ENCODE results near the gene MAMDC4. TPM values are rescaled to one million over a fixed set of nuclear protein-coding genes. Genes with fewer than 3 reads are reported as not detected.

Gene MAMDC4
- total and polyA plus RNA-seq, 2 of the 13 experiments (the other 11 are each of a cell fraction or from before 2014, with no cell fraction given): 6.0 to 6.8 TPM

DNA sequence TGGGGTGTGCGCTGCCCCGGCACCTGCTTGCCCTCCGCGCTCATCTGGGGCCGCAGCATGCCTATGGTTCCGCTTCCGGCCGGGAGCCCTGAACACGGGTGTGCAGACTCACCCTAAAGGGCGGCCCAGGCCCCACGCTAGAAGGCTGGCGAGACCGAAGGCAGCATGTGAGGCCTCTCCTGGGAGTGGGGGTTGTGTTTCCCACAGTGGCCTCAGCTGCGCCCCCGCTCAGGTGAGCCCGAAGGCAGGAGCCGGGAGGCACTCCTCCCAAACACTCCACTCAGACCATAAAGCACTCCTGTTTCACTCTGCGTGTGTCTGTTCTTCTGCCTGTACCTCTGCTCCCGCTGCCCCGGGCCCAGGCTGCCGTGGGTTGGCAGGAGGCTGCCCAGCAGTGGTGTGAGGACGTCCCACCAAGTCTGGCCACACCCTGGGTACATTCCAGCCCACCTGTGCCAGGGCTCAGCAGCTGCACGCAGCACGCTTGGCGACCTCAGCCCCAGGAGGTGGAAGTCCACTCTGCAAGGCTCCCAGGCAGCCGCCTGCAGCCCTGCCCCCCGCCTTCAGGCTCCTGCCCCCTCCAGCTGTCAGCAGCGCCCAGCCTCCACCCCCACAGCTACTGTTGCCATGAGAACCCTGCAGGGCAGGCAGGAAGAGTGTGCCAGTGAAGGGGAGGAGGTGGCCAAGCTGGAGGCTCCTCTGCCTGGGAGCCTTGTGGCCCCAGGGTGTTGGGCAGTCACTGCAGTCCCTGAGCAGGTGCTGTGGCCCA lies 11.1 kb upstream of the MAMDC4 start (continued):
- TF ChIP-seq MXI1 (IDR thresholded peaks at IDR 0.05; ENCODE audit: borderline replicate concordance, low read depth, low read length) (peak; percentile 78; the same call in 1 of the 3 replicates), ZNF260 (CRISPR knock-in tag; IDR thresholded peaks at IDR 0.05; ENCODE audit: borderline replicate concordance, low read depth) (no peak), NFATC3 (CRISPR knock-in tag; IDR thresholded peaks at IDR 0.05) (0 out of 2 replicates have a peak, but pooled peaks have one; percentile 20), MXD4 (CRISPR knock-in tag; IDR thresholded peaks at IDR 0.05) (no peak), KDM6A (CRISPR knock-in tag; IDR thresholded peaks at IDR 0.05; ENCODE audit: low read depth) (no peak), ZKSCAN5 (CRISPR knock-in tag; IDR thresholded peaks at IDR 0.05) (no peak)
- TF ChIP-seq, protein P1, sequence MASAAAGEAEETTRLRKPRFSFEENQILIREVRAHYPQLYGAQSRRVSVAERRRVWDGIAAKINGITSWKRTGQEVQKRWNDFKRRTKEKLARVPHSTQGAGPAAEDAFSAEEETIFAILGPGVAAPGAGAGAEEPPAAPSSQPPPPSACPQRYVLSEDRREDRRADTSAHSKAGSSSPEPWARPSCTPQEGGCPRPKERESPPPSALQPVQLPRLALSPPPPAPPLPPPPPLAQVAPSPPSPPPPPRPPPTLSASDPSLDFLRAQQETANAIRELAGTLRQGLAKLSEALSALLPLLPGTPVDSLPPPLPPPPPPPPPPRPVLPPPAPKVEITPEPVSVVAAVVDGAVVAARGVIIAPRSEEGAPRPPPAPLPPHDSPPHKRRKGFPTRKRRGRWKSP (CRISPR knock-in tag; IDR thresholded peaks at IDR 0.05): no peak
- TF ChIP-seq, protein P2, sequence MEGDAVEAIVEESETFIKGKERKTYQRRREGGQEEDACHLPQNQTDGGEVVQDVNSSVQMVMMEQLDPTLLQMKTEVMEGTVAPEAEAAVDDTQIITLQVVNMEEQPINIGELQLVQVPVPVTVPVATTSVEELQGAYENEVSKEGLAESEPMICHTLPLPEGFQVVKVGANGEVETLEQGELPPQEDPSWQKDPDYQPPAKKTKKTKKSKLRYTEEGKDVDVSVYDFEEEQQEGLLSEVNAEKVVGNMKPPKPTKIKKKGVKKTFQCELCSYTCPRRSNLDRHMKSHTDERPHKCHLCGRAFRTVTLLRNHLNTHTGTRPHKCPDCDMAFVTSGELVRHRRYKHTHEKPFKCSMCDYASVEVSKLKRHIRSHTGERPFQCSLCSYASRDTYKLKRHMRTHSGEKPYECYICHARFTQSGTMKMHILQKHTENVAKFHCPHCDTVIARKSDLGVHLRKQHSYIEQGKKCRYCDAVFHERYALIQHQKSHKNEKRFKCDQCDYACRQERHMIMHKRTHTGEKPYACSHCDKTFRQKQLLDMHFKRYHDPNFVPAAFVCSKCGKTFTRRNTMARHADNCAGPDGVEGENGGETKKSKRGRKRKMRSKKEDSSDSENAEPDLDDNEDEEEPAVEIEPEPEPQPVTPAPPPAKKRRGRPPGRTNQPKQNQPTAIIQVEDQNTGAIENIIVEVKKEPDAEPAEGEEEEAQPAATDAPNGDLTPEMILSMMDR (CRISPR knock-in tag; IDR thresholded peaks at IDR 0.05): no peak; the same call in 1 of the 2 replicates
- TF ChIP-seq, protein P3, sequence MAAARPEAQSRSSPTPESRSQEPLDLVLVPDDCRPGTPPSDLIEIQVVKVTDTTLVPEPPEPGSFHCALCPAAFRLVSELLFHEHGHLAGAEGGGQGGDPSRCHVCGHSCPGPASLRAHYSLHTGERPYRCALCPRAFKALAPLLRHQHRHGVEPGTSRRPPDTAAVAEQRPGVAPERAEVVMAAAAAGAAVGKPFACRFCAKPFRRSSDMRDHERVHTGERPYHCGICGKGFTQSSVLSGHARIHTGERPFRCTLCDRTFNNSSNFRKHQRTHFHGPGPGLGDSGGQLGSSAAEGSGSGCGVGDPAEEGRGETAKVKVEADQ (CRISPR knock-in tag; IDR thresholded peaks at IDR 0.05; ENCODE audit: borderline replicate concordance): peak; percentile 68; the same call in 1 of the 2 replicates
- TF ChIP-seq, protein P4, sequence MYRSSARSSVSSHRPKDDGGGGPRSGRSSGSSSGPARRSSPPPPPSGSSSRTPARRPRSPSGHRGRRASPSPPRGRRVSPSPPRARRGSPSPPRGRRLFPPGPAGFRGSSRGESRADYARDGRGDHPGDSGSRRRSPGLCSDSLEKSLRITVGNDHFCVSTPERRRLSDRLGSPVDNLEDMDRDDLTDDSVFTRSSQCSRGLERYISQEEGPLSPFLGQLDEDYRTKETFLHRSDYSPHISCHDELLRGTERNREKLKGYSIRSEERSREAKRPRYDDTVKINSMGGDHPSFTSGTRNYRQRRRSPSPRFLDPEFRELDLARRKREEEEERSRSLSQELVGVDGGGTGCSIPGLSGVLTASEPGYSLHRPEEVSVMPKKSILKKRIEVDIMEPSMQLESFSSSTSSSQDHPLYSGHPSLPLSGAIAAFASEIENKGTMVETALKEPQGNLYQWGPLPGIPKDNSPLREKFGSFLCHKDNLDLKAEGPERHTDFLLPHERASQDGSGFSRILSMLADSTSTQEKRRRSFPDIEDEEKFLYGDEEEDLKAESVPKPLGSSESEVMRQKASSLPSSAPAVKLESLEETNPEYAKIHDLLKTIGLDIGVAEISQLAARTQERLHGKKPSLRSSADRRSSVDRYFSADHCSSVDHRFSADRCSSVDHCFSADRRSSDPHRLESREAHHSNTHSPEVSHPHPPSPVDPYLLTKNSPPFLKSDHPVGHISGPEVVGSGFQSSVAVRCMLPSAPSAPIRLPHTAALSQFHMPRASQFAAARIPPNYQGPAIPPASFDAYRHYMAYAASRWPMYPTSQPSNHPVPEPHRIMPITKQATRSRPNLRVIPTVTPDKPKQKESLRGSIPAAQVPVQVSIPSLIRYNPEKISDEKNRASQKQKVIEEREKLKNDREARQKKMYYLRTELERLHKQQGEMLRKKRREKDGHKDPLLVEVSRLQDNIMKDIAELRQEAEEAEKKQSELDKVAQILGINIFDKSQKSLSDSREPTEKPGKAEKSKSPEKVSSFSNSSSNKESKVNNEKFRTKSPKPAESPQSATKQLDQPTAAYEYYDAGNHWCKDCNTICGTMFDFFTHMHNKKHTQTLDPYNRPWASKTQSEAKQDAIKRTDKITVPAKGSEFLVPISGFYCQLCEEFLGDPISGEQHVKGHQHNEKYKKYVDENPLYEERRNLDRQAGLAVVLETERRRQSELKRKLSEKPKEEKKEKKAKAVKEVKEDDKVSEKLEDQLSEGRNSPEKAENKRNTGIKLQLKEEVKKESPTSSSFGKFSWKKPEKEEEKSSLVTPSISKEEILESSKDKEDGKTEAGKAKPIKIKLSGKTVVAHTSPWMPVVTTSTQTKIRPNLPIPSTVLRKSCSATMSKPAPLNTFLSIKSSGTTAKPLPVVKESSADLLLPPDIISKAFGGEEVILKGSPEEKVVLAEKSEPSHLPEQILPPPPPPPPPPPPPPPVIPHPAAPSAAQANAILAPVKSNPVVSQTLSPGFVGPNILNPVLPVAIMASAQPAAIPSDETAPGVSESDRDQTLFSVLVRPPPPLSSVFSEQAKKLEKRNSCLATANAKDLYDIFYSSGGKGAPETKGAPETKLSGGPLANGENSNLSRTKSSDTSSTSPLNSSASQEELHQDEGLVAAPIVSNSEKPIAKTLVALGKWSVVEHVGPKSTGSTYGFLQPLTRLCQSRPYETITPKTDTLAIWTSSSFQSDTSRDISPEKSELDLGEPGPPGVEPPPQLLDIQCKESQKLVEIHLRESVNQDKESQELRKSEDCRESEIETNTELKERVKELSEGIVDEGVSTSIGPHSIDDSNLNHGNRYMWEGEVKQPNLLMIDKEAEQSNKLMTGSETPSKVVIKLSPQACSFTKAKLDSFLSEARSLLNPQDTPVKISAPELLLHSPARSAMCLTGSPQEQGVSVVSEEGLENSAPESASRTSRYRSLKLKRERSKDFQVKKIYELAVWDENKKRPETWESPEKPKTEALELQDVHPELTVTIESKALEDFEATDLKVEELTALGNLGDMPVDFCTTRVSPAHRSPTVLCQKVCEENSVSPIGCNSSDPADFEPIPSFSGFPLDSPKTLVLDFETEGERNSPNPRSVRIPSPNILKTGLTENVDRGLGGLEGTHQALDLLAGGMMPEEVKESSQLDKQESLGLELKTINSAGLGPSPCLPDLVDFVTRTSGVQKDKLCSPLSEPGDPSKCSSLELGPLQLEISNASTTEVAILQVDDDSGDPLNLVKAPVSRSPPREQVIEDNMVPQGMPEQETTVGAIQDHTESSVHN (CRISPR knock-in tag; IDR thresholded peaks at IDR 0.05): peak; percentile 84
- TF ChIP-seq, protein P5, sequence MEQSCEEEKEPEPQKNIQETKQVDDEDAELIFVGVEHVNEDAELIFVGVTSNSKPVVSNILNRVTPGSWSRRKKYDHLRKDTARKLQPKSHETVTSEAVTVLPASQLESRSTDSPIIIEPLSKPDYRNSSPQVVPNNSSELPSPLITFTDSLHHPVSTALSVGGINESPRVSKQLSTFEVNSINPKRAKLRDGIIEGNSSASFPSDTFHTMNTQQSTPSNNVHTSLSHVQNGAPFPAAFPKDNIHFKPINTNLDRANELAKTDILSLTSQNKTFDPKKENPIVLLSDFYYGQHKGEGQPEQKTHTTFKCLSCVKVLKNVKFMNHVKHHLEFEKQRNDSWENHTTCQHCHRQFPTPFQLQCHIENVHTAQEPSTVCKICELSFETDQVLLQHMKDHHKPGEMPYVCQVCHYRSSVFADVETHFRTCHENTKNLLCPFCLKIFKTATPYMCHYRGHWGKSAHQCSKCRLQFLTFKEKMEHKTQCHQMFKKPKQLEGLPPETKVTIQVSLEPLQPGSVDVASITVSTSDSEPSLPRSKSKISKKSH (CRISPR knock-in tag; IDR thresholded peaks at IDR 0.05; ENCODE audit: borderline replicate concordance): no peak
- TF ChIP-seq, protein P6, sequence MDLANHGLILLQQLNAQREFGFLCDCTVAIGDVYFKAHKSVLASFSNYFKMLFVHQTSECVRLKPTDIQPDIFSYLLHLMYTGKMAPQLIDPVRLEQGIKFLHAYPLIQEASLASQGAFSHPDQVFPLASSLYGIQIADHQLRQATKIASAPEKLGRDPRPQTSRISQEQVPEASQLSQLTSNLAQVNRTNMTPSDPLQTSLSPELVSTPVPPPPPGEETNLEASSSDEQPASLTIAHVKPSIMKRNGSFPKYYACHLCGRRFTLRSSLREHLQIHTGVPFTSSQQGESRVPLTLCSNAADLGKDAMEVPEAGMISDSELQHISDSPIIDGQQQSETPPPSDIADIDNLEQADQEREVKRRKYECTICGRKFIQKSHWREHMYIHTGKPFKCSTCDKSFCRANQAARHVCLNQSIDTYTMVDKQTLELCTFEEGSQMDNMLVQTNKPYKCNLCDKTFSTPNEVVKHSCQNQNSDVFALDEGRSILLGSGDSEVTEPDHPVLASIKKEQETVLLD (CRISPR knock-in tag; IDR thresholded peaks at IDR 0.05; ENCODE audit: low read depth): peak; percentile 44; the same call in 1 of the 2 replicates
